Measurements from ENCODE around the gene CHD1L.

DNA sequence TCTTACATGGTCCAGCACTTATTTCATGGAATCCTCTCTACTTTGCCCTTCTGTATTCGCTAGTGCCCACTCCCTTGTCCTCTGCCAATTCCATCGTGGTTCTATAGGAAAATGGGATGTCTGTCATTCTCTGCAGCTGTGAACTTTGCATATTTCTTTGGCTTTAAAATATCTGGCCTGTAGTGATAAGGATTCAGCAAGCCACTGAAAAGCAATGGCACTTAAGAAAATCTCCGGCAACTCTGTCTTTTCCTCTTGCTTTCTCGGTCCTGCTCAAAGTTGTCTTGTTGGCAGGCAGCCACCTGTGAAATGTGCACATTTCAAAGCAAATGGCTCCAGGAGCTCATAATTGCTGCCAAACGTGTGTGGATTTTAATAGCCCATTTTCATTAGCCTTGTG lies 91.8 kb downstream of the CHD1L start:
- TF ChIP-seq, protein P1, sequence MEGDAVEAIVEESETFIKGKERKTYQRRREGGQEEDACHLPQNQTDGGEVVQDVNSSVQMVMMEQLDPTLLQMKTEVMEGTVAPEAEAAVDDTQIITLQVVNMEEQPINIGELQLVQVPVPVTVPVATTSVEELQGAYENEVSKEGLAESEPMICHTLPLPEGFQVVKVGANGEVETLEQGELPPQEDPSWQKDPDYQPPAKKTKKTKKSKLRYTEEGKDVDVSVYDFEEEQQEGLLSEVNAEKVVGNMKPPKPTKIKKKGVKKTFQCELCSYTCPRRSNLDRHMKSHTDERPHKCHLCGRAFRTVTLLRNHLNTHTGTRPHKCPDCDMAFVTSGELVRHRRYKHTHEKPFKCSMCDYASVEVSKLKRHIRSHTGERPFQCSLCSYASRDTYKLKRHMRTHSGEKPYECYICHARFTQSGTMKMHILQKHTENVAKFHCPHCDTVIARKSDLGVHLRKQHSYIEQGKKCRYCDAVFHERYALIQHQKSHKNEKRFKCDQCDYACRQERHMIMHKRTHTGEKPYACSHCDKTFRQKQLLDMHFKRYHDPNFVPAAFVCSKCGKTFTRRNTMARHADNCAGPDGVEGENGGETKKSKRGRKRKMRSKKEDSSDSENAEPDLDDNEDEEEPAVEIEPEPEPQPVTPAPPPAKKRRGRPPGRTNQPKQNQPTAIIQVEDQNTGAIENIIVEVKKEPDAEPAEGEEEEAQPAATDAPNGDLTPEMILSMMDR (IDR thresholded peaks at IDR 0.05) = no peak
- TF ChIP-seq EZH2 (IDR thresholded peaks at IDR 0.05) = no peak
